OCI-LY1 (cell line): ENCODE results near the gene EPHA7.

ENCODE experiments used
- H2AFZ ChIP-seq: fragments of 200-600 bp; sonication (generic), shearing (Covaris generic); 2 replicates; pipeline ENCODE4 v1.6.0; 2014; ENCODE audit warnings: antibody characterized with exemption, mild to moderate bottlenecking, low read length
- H3F3A ChIP-seq: fragments of 200-600 bp; sonication (generic), shearing (Covaris generic); 2 replicates; pipeline ENCODE4 v1.6.0; 2014; ENCODE audit warnings: mild to moderate bottlenecking, antibody characterized with exemption, low read length, moderate library complexity; ENCODE audit not compliant: insufficient read depth
- H3K27ac ChIP-seq: fragments of 200-600 bp; sonication (generic); 2 replicates; pipeline ENCODE4 v1.5.1; 2014; ENCODE audit warnings: low read length, mixed run types, mild to moderate bottlenecking, low read depth; ENCODE audit not compliant: poor library complexity, severe bottlenecking
- H3K27me3 ChIP-seq: fragments of 200-600 bp; sonication (generic); 2 replicates; pipeline ENCODE4 v1.6.0; 2014; ENCODE audit warnings: antibody characterized with exemption, mild to moderate bottlenecking, low read length, moderate library complexity; ENCODE audit not compliant: insufficient read depth
- H3K36me3 ChIP-seq: fragments of 200-600 bp; sonication (generic); 2 replicates; pipeline ENCODE4 v1.6.1; 2014; ENCODE audit warnings: mild to moderate bottlenecking, antibody characterized with exemption, low read length, moderate library complexity, mixed read lengths; ENCODE audit not compliant: insufficient read depth
- H3K4me1 ChIP-seq: fragments of 200-600 bp; sonication (generic); 2 replicates; pipeline ENCODE4 v1.5.1; 2014; ENCODE audit warnings: mild to moderate bottlenecking, low read length, moderate library complexity; ENCODE audit not compliant: insufficient read depth, severe bottlenecking
- H3K4me2 ChIP-seq: fragments of 200-600 bp; sonication (generic), shearing (Covaris generic); 2 replicates; pipeline ENCODE4 v1.6.1; 2014; ENCODE audit warnings: low read length
- H3K4me3 ChIP-seq: fragments of 200-600 bp; sonication (generic); 2 replicates; pipeline ENCODE4 v1.5.1; 2014; ENCODE audit warnings: low read length, low read depth, mild to moderate bottlenecking, mixed read lengths; ENCODE audit not compliant: poor library complexity, severe bottlenecking
- H3K79me2 ChIP-seq: fragments of 200-600 bp; shearing (Covaris generic); 2 replicates; pipeline ENCODE4 v1.6.1; 2016; ENCODE audit warnings: mixed run types, low read length, mixed read lengths; ENCODE audit not compliant: insufficient read depth
- H3K9ac ChIP-seq: fragments of 200-600 bp; sonication (generic), shearing (Covaris generic); 2 replicates; pipeline ENCODE4 v1.6.1; 2014; ENCODE audit warnings: mild to moderate bottlenecking, low read length, mixed read lengths
- H3K9me2 ChIP-seq: fragments of 200-600 bp; sonication (generic), shearing (Covaris generic); 2 replicates; pipeline ENCODE4 v1.6.1; 2014; ENCODE audit warnings: low read depth, mild to moderate bottlenecking, low read length, mixed read lengths
- H3K9me3 ChIP-seq: fragments of 200-600 bp; shearing (Covaris generic); 2 replicates; pipeline ENCODE4 v1.6.1; 2014; ENCODE audit warnings: low read length, mixed read lengths
- H4K20me1 ChIP-seq: fragments of 200-600 bp; sonication (generic), shearing (Covaris generic); 2 replicates; pipeline ENCODE4 v1.6.0; 2016; ENCODE audit warnings: mild to moderate bottlenecking, low read length; ENCODE audit not compliant: insufficient read depth
- EZH2 ChIP-seq: fragments of 200-600 bp; sonication (generic), shearing (Covaris generic); IDR thresholded peaks from 2 replicates; pipeline ENCODE4 v1.8.0; 2017; ENCODE audit warnings: borderline replicate concordance, mixed run types, mild to moderate bottlenecking, antibody characterized with exemption, low read length, moderate library complexity, mixed read lengths
- TF ChIP-seq, protein P1 (sequence below): fragments of 200-600 bp; sonication (generic), shearing (Covaris generic); IDR thresholded peaks from 2 replicates; pipeline ENCODE4 v1.5.1; 2017; ENCODE audit warnings: mild to moderate bottlenecking, antibody characterized with exemption, low read length, moderate library complexity, mixed read lengths

EPHA7 gene

DNA sequence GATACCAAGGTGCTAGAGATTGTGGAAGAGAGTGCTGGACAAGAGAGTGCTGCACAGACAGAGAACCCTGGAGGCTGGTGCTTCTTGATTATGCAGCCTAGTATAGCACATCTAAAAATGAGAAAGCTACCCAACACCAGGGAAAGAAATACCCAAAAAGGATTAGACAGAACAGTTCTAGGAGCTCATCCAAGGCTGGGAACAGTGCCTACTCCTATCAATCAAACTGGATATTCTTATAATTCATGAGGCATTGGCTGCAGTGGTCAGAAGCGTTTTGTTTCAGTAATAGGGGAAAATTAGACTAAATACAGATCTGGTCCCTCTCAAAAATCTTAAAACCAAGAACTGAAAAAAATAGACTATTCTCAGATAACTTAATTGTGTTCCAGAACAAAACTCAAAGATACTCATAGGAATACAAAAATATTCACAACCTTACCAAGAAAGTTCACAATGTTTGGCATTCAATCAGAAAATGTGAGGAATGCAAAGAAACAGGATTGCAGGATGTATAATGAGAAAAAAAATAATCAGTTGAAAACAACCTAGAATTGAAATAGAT lies 222.9 kb downstream of the EPHA7 start:
- no peaks in the 10 kb centered on the region for H4K20me1 ChIP-seq
- no peak overlapping the region for H3K9ac ChIP-seq

DNA sequence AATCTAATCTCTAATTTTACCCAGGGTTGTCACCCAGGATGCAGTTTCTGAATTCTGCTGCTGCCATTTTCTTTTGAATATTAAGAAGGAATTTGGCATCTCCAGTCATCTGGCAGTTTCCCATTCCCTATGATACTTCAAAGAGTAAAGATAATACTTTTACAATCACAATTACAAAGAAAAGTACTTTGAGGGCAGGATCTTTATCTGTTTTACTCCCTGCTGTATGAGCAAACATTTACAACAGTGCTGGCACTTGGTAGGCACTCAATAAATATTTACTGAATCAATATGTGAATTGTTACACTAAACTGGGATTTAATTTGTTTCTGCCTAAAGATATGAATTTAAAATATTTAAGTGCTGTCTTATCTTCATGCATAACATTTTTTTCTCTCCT lies 224.9 kb downstream of the EPHA7 start:
- H3K9ac ChIP-seq, result no peak overlapping the region
- no peak overlapping the region for H3K27ac ChIP-seq
- no peaks in the 10 kb centered on the region for H3K9me3 ChIP-seq
- H3K79me2 ChIP-seq, result no peaks in the 10 kb centered on the region
- no peaks in the 10 kb centered on the region for H3F3A ChIP-seq
- no peaks in the 10 kb centered on the region for H3K4me1 ChIP-seq
- TF ChIP-seq, protein P1, sequence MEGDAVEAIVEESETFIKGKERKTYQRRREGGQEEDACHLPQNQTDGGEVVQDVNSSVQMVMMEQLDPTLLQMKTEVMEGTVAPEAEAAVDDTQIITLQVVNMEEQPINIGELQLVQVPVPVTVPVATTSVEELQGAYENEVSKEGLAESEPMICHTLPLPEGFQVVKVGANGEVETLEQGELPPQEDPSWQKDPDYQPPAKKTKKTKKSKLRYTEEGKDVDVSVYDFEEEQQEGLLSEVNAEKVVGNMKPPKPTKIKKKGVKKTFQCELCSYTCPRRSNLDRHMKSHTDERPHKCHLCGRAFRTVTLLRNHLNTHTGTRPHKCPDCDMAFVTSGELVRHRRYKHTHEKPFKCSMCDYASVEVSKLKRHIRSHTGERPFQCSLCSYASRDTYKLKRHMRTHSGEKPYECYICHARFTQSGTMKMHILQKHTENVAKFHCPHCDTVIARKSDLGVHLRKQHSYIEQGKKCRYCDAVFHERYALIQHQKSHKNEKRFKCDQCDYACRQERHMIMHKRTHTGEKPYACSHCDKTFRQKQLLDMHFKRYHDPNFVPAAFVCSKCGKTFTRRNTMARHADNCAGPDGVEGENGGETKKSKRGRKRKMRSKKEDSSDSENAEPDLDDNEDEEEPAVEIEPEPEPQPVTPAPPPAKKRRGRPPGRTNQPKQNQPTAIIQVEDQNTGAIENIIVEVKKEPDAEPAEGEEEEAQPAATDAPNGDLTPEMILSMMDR, result no peak
- TF ChIP-seq EZH2, result no peak
- no peak overlapping the region for H2AFZ ChIP-seq
- H3K4me3 ChIP-seq, result no peak overlapping the region
- H3K27me3 ChIP-seq, result no peaks in the 10 kb centered on the region
- no peaks in the 10 kb centered on the region for H4K20me1 ChIP-seq
- H3K4me2 ChIP-seq, result no peak overlapping the region
- no peaks in the 10 kb centered on the region for H3K9me2 ChIP-seq
- no peaks in the 10 kb centered on the region for H3K36me3 ChIP-seq

More for the DNA sequence above, 222.9 kb downstream of the EPHA7 start:
- no peaks in the 10 kb centered on the region for H3K79me2 ChIP-seq
- no peak overlapping the region for H2AFZ ChIP-seq
- no peaks in the 10 kb centered on the region for H3K4me1 ChIP-seq
- TF ChIP-seq EZH2, result no peak
- TF ChIP-seq, protein P1, result no peak
- H3K36me3 ChIP-seq, result no peaks in the 10 kb centered on the region
- H3K27me3 ChIP-seq, result no peaks in the 10 kb centered on the region
- no peak overlapping the region for H3K4me2 ChIP-seq
- H3F3A ChIP-seq, result no peaks in the 10 kb centered on the region
- H3K4me3 ChIP-seq, result no peak overlapping the region
- H3K9me2 ChIP-seq, result no peaks in the 10 kb centered on the region
- no peak overlapping the region for H3K27ac ChIP-seq
- H3K9me3 ChIP-seq, result no peaks in the 10 kb centered on the region

DNA sequence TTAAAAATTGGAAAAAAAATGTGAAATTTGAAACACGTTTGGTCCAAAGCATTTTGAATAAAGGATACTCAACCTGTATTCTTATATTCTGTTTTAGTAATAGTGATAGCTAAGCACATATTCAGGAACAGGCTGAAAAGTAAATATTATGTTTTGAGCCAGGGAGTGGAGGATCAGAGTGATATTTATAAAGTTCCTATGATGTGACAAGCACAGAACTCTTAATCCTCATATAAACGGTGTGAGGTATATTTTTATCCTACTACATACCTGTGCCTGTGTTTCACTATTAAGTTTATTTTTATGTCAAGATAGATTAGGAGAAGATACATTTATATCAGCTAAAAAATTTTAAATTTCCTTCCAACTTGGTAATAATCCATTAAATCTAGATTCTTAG lies 225.5 kb downstream of the EPHA7 start:
- H3K9me2 ChIP-seq, result no peaks in the 10 kb centered on the region
- H3F3A ChIP-seq, result no peaks in the 10 kb centered on the region
- H3K27ac ChIP-seq, result no peak overlapping the region
- no peaks in the 10 kb centered on the region for H3K27me3 ChIP-seq
- no peak overlapping the region for H3K9ac ChIP-seq
- no peak for TF ChIP-seq EZH2
- TF ChIP-seq, protein P1, result no peak
- H3K4me3 ChIP-seq, result no peak overlapping the region
- no peaks in the 10 kb centered on the region for H3K36me3 ChIP-seq
- no peaks in the 10 kb centered on the region for H4K20me1 ChIP-seq
- H3K4me2 ChIP-seq, result no peak overlapping the region
- H3K79me2 ChIP-seq, result no peaks in the 10 kb centered on the region
- H3K9me3 ChIP-seq, result no peaks in the 10 kb centered on the region
- H2AFZ ChIP-seq, result no peak overlapping the region
- no peaks in the 10 kb centered on the region for H3K4me1 ChIP-seq
